ENCODE measurements around the gene MEGF11.

MEGF11 gene

DNA sequence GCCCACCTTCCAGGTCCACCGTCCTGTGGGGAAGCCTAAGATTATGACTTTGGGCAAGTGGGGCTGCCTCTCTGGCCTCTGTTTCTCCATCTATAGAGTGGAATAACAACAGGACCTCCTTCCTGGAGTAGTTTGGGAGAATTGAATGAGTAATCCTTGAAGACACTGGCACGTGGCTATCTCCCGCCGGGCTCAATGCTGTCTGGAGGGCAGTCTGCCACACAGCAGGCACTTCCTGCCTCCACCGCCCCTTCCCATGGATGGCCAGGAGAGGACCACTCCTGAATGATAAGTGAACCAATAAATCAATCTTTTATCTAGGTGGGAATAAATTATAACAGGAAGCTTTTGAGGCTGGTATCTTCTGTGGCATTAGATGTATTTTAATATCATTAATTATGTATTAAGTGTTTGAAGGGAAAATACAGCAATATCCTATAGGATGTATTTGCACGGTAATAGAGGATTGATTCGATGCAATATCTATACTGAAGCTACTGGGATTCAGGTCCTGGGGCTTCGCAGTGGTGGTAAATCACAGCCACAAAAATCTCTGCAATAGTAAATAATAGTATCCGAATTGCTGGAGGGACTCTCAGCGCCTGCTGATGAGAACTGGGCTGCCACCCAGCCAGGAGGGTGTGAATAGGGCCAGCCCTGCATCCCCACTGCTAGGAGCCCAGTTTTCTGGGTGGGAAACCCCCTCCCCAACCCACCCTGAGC lies 15.9 kb downstream of the MEGF11 start:
- DNase-seq: no peak

DNA sequence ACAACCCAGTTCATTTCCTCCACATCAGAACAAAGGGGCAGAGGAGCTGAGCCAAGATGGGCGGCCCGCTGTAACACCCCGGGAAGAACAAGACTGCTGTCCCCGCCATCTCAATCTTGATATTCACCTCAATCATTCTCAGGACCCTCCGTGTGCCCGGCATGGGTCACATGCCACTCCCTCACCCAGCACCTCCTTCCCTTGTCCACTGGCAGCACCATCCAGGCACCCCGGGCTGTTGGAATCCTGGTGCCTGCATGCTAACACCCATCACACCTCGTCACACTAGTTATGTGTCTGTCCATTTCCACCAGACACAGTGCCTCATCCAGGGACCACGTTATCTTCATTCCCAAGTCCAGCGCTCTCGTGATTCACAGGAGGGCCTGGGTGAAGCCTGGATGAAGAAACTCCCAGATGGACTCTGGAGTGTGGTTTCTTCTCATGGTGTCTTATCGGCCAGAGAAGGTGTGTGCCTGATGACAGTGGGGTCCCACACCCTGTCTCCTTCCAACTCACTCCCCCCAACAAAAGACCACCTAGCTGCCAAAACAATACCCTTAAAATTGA lies 16.7 kb downstream of the MEGF11 start:
- no peak for DNase-seq

DNA sequence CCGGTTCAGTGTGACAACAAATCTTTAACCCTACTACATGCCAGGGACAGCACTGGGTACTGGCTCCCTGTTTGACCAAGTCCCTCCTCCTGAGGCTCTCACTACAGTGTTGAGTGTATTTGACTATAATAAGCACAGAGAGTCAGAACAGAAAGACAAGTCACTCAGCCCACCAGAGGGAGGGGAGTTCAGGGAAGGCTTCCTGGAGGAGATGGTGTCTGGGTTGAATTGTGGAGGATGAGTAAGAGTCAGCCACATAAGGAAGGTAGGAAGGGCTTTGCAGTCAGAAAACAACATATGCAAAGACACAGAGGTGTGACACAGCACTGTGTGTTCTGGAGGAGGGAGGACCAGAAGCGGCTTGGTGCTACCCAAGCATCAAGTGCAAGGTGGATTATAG lies 17.7 kb downstream of the MEGF11 start:
- DNase-seq: no peak

DNA sequence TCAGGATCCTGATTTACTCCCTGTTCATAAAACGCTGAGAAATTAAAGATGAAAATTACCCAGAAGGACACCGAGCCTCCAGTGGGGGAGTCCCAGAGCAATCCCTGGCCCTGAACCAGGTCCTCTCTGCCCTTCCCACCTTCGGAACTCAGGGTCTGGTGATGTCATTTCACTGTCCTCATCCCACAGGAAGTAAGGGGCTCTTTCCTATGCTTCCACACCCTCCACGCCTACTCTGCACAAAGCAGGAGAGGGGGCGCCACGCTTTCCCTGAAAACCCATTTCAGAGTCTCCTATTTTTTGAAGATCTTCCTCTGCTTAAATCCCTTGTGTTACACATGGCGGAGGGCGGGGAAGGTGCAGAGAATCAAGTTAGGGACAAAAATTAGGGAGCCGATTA lies 18.8 kb downstream of the MEGF11 start:
- DNase-seq: no peak

DNA sequence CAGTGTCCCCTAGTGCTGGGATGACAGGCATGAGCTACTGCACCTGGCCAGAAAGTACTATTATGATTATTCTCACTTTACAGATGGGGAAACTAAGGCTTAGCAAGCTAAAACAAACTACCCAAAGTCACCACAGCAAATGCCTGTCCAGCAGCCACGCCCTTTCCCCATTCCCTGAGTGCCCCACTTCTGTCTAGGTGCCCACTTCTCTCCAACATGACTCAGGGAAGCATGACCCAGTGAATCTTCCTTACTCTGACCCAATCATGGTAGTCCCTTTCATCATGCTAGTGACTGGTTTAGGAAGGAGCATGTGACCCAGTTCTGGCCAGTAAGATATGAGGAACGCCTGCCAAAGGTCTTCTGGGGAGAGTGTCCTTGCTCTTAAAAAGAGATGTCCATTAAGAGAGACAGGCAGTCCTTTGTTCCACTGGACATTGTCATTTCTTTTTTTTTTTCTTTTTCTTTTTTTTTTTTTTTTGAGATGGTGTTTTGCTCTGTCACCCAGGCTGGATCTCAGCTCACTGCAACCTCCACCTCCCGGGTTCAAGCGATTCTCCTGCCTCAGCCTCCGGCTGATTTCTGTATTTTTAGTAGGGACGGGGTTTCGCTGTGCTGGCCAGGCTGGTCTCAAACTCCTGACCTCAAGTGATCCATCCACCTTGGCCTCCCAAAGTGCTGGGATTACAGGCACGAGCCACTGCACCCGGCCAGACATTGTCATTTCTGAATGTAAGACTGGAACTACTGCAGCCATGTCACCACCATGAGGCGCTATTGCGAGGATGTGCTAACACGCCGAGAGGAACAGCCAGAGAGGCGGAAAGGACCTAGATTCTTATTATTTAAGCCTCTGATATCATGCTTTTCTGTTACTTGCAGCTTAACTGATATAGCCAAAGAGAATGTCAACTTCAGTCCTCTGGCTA lies 19.8 kb downstream of the MEGF11 start:
- no peak for DNase-seq

DNA sequence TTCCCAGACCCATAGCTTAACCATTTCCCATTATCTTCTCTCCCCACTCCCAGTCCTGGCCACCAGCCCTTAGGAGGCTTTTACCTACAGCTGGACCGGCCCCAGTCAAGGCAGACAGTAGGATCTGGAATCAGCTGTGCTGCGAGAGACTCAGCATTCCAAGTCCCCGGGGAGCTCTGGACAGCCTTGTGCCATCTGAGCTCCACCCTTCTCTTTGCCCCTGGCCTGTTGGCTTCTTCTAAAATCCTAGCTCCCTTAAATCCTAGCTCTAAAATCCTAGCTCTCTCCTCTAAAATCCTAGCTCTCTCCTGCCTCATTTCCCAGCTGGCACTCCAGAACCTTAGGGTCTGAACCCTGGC lies 21.3 kb downstream of the MEGF11 start:
- no peak for DNase-seq

DNA sequence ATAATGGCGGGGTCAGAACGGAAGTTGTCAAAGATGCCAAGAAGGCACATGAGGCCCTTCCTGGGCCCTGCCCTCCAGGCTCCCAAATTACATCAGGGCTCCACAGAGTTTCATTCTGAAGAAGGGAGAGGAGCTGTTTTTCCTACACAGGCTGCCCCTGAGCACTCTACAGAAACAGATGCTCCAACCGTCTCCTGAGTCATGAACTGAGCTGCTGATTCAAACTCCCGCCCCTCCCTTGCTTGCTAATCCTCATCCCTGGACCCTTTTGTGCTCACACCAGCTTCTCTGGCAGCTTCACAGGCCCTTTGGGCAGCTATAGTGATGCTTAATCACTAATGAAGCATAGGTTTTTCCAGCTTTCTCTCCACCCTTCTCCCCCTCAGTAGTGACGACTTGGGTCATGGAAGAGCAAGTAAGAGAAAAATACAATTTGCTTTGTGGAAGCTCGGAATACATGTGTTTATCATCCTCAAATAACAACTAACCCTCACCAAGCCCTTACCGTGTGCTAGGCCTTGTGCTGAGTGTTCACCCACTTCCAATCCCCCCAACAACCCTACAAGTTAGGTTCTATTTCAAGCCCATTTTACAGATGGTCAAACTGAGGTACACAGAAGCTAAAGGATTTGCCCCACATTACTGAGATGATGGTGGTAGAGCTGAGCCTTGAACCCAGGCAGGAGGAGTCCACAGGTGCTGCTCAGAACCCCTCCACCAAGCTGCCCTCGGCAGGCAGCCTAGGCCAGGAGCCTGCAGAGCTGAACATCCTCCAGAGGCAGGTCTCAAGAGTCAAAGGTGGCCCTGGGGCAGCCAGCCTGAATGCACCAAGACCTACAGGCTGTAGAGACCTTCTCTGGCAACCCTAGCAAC lies 21.9 kb downstream of the MEGF11 start:
- DNase-seq: no peak

DNA sequence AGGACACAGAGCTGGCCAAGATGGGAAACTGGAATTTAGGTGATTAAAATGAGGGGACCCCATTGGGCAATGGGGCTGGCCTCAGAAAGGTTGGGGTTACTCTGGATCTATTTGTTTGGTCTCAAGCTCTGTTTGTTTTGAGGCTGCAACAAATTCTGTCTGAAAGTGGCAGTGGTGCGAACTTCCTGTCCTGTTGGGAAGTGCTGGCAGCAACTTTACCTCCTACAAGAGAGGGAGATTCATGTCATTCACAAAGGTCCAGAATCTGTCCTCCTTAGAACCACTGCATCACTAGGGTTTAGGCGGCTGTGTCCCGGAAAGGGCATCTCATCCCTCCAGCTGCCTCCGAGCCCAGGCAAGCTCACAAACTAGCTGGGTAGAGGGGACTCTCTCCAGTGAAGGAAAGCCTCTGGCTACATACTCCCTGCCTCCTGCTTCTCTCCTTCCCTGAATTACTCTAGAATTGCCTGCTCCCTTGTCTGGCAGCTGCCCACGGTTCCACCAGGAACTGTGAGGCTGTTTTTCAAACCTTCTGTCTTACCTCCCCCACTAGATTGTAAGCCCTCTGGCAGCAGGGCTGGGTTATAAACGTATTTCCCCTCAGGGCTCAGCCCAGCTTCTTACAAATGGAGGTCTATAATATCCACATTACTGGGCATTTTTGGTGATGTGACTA lies 23.6 kb downstream of the MEGF11 start:
- no peak for DNase-seq

DNA sequence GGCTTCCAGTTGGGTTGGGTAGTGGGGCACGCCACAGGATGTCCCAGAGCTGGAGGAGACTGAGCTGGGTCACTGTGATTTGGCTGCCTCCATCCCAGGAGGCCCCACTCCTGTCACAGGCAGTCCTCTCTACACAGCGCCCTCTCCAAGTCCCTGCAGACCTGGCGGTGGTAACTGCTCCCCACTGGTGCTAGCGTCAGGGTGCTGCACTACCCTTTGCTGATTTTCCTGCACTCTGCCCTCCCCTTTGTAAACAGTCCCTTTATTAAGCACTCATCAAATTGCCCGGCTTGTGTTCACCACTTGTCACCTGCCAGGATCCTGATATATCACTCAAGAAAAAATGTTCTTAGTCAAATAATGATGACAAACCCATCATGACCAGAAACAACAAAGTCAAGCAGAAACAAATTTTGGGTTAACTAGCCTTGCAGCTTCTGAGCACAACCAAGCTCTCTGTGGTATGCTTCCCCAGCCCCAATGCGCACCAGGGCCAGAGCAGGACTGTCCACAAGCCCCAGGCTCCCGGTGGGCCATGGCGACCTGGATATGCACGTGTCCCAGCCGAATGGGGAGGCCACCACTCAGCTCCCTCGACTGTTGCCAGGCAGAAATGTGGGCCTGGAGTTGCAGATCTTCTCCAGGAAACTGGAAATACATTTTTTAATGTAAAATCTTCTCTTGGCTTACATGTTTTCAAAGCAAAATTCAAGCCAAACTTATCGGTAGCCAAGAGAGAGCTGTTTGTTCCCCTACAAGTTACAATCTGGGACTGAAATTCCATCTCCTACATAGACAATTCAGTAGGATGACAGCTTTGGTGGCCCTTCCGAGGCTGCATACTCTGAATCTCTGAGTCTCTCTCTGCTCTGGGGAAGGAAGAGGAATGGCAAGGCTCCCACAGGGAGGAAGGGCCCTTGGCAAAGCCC lies 24.5 kb downstream of the MEGF11 start:
- no peak for DNase-seq

DNA sequence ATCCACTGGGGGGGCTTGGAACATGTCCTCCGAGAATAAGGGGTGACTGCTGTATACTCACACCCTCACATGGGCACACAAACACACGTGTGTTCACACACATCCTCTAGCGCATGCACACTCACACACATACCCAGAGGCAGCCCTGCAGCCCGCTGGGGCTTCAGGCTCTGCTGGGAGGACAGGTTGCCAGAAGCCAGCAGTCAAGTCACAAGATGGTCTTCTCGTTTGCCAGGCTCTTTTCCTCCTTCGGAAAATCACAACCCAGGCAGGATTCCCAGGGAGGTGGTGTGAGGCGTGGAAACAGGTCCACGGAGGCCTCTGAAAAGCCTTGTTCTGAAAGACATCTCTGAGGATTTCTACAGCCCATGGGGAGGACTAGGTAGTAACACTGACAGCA lies 26.8 kb downstream of the MEGF11 start:
- no peak for DNase-seq

DNA sequence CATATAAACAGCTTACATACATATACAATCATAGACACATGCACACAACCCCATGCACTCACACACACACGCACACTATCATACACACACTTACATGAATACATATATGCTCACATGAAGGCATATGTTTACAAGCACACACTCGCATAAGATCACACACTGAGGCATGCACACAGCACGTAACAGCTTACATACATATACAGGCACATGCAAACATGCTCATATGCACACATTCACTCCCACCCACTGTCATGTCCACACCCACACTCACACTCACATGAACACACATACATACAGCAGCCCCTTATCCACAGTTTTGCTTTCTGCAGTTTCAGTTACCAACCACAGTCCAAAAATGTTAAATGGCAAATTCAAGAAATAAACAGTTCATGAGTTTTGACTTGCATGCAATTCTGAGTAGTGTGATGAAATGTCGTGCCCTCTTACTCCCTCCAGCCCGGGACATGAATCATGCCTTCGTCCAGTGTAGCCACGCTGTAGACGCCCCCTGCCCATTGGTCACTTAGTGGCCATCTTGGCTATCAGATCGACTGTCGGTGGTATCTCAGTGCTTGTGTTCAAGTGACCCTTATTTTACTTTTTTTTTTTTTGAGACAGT lies 27.8 kb downstream of the MEGF11 start:
- DNase-seq: no peak

DNA sequence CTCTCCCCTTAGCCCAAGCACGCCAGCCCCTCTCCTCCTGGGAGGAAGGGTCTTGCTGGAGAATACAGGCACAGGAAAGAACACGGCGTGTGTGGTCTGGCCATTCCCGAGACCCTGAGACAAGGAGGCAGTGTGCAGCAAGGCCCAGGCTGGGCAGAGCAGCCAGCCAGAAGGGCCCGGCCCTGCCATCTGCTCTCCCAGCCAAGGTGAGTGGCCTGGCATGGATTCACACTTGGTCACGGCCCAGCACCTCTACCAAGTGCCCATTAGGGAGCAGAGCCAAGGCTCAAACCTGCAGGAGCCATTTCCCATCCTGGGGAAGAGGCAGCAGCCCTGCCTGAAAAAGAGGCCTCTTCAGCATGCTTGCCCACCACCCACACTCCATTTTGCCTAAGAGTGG lies 28.6 kb downstream of the MEGF11 start:
- DNase-seq: peak; percentile 92

DNA sequence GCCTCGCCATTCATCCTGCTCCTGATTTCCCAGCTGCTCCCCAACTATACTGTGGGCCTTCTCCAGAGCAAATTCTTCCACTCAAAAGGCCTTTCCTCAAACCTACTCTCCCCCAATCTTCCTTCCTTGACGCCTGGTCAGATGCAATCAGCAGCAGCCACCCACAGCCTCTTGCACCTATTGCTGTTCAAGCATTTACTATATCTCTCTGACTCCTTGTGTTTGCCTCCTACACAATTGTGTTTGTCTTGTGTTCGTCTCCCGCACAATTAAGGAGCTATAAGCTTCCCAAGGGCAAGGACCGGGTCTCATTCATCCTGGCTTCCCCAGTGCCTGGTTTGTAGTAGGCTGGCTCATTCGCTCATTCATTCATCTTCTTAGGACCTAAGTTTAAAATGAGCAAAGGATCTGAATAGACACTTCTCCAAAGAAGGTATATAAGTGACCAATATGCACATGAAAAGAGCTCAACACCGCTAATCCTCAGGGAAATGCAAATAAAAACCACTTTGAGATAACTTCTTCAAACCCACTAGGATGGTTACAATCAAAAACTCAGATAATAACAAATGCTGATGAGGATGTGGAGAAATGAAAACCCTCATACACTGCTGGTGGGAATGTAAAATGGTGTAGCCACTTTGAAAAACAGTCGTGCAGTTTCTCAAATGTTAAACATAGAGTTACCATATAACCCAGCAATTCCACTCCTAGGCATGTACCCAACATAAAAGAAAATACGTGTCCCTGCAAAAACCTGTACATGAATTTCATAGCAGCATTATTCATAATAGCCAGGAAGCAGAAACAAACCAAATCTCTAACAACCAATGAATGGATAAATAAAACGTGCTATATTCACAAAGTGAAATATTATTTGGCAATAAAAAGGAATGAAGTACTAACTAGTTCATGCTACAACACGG lies 31.0 kb downstream of the MEGF11 start:
- no peak for DNase-seq

DNA sequence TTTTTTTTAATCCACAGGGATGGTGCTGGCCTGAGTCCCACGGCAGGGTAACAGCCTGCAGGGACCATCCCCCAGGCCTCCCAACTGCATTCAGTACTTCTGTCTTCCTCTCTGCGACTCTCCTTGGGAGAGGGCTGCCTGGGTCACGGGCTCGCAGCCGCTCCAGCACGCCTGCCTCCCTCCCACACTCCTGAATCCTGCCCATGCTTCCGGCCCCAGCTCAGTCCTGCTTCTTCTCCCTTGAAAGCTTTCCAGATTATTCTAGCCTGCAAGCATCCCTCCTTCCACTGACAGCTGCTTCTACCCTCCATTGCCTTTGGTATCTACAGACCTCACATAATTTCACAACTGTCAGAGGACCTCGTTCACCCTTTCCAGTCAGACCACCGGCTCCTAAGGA lies 32.4 kb downstream of the MEGF11 start:
- no peak for DNase-seq

DNA sequence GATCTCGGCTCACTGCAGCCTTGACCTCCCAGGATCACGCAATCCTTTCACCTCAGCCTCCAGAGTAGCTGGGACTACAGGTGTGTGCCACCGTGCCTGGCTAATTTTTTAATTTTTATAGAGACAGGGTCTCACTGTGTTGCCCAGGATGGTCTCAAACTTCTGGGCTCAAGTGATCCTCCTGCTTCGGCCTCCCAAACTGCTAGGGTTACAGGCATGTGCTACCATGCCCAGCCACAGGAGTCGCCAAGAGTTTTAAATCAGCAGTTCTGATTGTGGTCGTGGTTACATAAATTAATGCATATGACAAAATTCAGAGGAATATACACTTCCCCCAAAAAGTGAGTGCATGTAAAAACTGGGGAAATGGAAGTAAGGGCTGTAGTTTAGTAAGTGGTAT lies 32.9 kb downstream of the MEGF11 start:
- no peak for DNase-seq

DNA sequence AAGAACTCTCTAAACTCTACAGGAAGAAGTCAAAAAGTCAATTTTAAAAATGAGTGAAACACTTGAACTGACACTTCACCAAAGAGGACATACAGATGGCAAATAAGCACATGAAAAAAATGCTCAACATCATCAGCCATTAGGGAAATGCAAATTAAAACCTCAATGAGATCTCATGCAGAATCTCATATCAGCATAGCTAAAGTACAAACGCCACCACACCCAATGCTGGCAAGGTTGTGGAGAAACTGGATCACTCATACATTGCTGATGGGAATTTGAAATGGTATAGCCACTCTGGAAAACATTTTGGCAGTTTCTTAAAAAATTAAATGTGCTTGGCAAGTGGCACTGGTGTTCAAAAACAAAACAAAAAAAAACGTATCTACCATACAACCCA lies 34.2 kb downstream of the MEGF11 start:
- no peak for DNase-seq

DNA sequence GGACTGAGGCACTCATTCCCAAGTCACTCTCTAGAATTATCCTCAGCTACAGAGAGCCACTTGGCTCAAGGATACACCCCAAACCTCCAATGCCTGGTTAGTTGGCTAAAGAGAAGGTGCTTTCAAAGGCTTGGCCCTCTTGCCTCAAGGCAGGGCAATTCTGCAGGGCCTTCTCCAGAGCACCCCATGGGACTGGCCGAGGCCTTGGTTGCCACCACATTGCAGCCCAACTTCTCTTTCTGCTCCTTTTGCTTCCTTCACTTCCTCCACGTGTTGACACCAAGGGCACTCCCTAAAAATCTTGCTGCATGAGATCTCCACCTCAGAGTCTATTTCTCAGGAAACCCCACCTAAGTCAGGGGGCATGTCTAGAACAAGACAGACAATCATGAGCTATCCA lies 36.7 kb downstream of the MEGF11 start:
- no peak for DNase-seq

DNA sequence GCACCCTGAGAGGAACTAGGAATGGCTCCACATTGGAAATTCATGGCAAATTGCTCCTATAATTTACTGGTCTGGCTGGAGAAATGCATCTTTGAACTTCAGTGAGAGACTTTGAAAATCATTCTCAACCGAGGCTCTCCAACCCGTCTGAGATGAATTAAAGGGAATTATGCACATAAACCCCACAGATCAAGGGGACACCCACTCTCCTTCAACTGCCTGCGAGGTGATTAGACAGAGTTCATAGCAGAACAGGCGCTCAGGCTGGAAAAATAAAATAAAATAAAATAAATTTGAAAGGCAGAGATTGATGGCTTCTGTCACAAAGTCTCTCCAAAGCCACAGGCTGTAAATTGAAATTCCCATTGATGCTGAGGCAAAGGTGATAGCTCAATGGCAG lies 37.7 kb downstream of the MEGF11 start:
- no peak for DNase-seq

DNA sequence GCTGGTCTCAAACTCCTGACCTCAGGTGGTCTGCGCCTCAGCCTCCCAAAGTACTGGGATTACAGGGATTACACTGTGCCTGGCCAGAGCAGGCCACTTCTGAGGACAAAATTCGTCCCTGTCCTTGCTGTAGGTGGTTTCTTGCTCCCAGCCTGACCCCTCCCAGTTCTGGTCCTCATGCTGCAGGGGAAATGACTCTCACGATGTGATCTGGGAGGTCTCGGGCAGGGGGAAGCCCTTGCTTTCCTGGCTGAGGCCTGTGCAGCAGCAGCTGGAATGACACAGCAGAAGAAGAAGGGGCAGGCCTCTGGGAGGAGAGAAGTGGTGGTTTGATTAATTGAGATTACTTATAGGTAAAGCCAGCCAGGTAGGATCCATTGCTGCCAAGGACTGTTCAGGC lies 39.3 kb downstream of the MEGF11 start:
- no peak for DNase-seq

DNA sequence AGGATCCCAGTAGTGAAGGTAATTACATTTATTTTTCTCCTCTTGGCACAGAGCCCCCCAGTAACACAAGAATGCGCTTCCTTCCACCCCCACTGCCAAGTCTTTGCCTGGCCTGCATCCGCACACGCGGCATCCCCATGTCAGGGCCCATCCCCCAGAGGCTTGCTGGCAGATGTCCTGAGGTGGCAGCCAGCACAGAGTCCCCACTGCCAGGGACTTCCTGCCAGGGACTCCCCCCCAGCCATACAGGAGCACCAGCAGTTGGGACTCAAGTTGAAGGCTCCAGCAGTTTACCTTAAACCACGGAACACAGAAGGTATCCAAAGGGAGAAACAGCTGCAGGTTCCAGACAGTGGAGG lies 41.0 kb downstream of the MEGF11 start:
- DNase-seq: peak; percentile 69
